ENCODE results near the gene FAM53B.

Gene FAM53B

DNA sequence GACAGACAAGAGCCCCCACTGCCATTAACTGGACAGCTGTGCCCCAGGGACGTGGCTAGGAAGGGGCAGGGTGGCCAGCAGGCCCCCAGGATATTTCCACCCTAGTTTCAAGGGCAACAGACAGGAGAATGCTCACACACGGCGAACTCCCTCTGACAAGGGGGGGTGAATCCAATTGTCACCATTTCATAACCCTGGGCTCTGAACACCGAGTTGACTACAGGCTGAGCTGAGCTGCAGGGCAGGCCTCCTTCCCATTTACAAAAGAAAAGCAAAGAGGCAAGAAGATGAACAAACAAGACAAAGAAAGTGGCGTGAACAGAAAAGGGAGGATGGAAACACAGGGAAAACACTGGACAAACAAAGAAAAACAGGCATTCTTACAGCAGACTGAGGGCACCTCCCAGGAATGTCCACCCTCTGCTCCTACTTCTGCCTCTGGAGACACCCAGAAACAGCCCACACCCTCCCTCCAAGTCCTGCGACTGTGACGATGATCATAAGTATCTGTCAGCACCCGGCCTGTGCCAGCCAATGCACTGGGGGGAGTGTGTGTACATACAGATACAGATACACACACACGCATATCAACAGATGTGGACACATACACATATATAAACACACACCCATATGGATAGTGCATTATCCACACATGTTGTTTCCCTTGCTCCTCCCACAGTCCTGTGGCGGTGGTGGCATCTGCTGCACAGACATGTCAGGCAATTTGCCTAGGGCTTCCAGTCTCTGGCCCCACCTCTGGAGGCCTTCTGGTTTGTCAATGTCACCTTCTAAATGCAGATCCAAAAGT, 66.2 kb downstream of the FAM53B start:
- no peak overlapping the region for H2BK120ac ChIP-seq (ENCODE audit: low read depth, low read length)
- H3K27me3 ChIP-seq (ENCODE audit: control insufficient read depth in 1 of 2, insufficient read depth in 1 of 2, low read length in 2 of 2): no peaks in the 10 kb centered on the region
- H3K4me1 ChIP-seq (ENCODE audit: control insufficient read depth, insufficient read depth, low read depth, low read length): peaks cover 4% of the 10 kb centered on the region
- H2BK15ac ChIP-seq (ENCODE audit: low read depth, poor library complexity, severe bottlenecking): no peak overlapping the region
- no peaks in the 10 kb centered on the region for H3K9me3 ChIP-seq (ENCODE audit: control insufficient read depth, low read length)
- peak overlapping the region in 1 of 2 experiments; percentile 30 for H3K14ac ChIP-seq (ENCODE audit: low read length in 2 of 2)
- H3K4me2 ChIP-seq (ENCODE audit: low read length, poor library complexity, severe bottlenecking): no peak overlapping the region
- WGBS: 90% methylated on average over 10 of the region's 10 CpGs
- no peak overlapping the region for H4K8ac ChIP-seq (ENCODE audit: low read length)
- no peak overlapping the region for H2AK5ac ChIP-seq (ENCODE audit: low read length, severe bottlenecking)
- H2BK12ac ChIP-seq (ENCODE audit: low read length in 2 of 2): no peak overlapping the region
- no peak overlapping the region for H3K27ac ChIP-seq (ENCODE audit: low read length, poor library complexity, severe bottlenecking)
- H3K18ac ChIP-seq (ENCODE audit: low read depth in 1 of 2, low read length in 2 of 2): no peak overlapping the region
- H4K91ac ChIP-seq (ENCODE audit: low read length): no peak overlapping the region
- H2BK5ac ChIP-seq (ENCODE audit: low read depth, low read length, poor library complexity, severe bottlenecking): no peak overlapping the region
- H3K36me3 ChIP-seq (ENCODE audit: control insufficient read depth in 1 of 2, insufficient read depth in 2 of 2, low read depth in 1 of 2, low read length in 2 of 2): peaks cover 12 to 44% of the 10 kb centered on the region in 2 experiments
- no peak overlapping the region for H3K23ac ChIP-seq (ENCODE audit: low read length in 2 of 2)
- peak overlapping the region; percentile 77 for H3K9ac ChIP-seq (ENCODE audit: low read length)
- H3K79me1 ChIP-seq (replicated peaks; ENCODE audit: low read length, poor library complexity, severe bottlenecking): peaks cover 61% of the 10 kb centered on the region
- peak overlapping the region in 1 of 2 experiments; percentile 7 for H3K4ac ChIP-seq (ENCODE audit: low read depth in 1 of 2, low read length in 2 of 2)
- H2AFZ ChIP-seq (ENCODE audit: low read depth, low read length): no peak overlapping the region
- peak overlapping the region in 1 of 2 experiments; percentile 27 for H3K4me3 ChIP-seq (ENCODE audit: insufficient read depth in 1 of 2, low read depth in 1 of 2, low read length in 2 of 2)
- no peak for DNase-seq

DNA sequence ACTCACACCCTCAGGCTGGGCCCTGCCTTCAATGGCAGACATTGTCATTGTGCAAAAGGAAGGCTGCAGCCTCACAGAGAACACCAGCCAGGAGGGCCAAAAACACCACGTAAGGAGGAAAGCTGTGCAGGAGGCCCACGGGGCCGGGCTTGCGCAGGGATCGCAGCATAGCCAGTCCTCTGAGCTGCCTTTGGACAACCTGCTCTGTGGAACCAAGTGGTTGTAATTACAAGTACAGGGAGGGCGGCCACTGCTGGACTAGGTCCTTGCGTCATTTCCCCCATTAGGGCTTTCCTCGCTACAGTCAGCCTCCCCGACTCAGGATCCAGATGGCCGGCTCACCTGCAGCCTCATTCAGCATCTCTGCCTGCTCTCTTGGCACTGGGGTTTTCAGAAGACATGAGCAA, 66.9 kb downstream of the FAM53B start:
- Histone ChIP-seq H3K18ac (ENCODE audit: low read depth in 1 of 2, low read length in 2 of 2) (no peak overlapping the region), H3K23ac (ENCODE audit: low read length in 2 of 2) (no peak overlapping the region), H2BK12ac (ENCODE audit: low read length in 2 of 2) (no peak overlapping the region), H3K14ac (ENCODE audit: low read length in 2 of 2) (peak overlapping the region in 1 of 2 experiments; percentile 23), H2BK15ac (ENCODE audit: low read depth, poor library complexity, severe bottlenecking) (no peak overlapping the region), H2AFZ (ENCODE audit: low read depth, low read length) (no peak overlapping the region), H3K36me3 (ENCODE audit: control insufficient read depth in 1 of 2, insufficient read depth in 2 of 2, low read depth in 1 of 2, low read length in 2 of 2) (peaks cover 11 to 44% of the 10 kb centered on the region in 2 experiments), H3K4ac (ENCODE audit: low read depth in 1 of 2, low read length in 2 of 2) (peak overlapping the region in 1 of 2 experiments; percentile 13), H3K79me1 (replicated peaks; ENCODE audit: low read length, poor library complexity, severe bottlenecking) (peaks cover 65% of the 10 kb centered on the region), H3K4me2 (ENCODE audit: low read length, poor library complexity, severe bottlenecking) (no peak overlapping the region), H2AK5ac (ENCODE audit: low read length, severe bottlenecking) (no peak overlapping the region), H4K8ac (ENCODE audit: low read length) (no peak overlapping the region), H2BK120ac (ENCODE audit: low read depth, low read length) (no peak overlapping the region), H3K9ac (ENCODE audit: low read length) (peak overlapping the region; percentile 77), H3K4me3 (ENCODE audit: insufficient read depth in 1 of 2, low read depth in 1 of 2, low read length in 2 of 2) (peak overlapping the region in 1 of 2 experiments; percentile 27), H2BK5ac (ENCODE audit: low read depth, low read length, poor library complexity, severe bottlenecking) (no peak overlapping the region), H3K9me3 (ENCODE audit: control insufficient read depth, low read length) (no peaks in the 10 kb centered on the region), H3K27ac (ENCODE audit: low read length, poor library complexity, severe bottlenecking) (no peak overlapping the region), H3K4me1 (ENCODE audit: control insufficient read depth, insufficient read depth, low read depth, low read length) (peaks cover 4% of the 10 kb centered on the region), H3K27me3 (ENCODE audit: control insufficient read depth in 1 of 2, insufficient read depth in 1 of 2, low read length in 2 of 2) (no peaks in the 10 kb centered on the region), H4K91ac (ENCODE audit: low read length) (no peak overlapping the region)
- WGBS: 92% methylated on average over 10 of the region's 10 CpGs
- no peak for DNase-seq

DNA sequence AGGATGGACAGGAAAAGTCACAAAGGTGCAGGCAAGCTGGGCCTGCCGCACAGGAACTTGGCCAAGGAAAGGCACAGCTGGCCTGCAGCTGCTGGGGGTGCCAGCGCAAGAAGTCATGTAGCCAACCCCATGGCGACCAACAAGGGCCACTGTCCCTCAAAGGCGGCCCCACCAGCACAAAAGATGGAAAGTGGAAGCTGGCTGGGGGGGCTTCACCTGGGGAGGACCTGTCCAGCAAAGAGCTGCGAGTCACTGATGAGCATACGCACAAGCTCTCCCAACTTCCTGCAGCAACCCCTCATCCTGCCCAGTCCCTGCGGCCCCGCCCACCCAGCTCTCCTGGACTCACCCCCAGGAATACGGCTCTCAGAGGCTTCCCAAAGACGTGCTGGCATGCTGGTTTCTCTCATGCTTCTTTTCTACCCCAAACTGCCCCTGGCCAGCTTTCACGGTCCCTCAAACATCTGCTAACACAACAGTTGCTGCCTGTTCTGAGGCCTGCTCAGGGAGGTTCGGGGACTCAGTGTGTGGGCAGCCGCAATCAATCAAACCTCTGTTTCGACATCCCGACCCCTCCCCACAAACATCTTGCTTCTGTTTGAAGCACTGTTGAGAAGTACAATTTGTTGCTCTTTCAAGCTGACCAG, 67.6 kb downstream of the FAM53B start:
- H3K9ac ChIP-seq (ENCODE audit: low read length): no peak overlapping the region
- WGBS: 73% methylated on average over 12 of the region's 15 CpGs

DNA sequence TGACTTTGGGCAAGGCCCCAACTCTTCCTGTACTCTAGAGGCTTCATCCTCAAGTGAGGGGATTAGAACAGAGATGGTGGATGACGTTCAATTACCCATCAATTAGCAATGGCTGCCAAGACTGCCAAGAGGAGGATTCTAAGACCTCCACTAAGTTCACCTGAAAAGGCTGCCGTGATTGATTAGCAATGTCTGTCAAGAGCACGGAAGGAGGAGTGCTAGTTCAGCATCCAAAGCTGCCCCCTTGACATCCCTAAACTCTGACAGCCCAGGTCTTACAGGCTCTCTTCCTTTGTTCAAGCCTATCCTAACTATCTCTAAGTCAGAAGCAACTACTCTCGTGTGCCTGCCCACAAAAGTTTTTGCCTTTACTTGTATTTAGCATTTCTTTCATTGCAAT, 68.4 kb downstream of the FAM53B start:
- H2BK5ac ChIP-seq (ENCODE audit: low read depth, low read length, poor library complexity, severe bottlenecking): no peak overlapping the region
- no peak overlapping the region for H4K8ac ChIP-seq (ENCODE audit: low read length)
- no peak for DNase-seq
- H3K36me3 ChIP-seq (ENCODE audit: control insufficient read depth in 1 of 2, insufficient read depth in 2 of 2, low read depth in 1 of 2, low read length in 2 of 2): peaks cover 0 to 43% of the 10 kb centered on the region in 2 experiments
- no peak overlapping the region for H2AFZ ChIP-seq (ENCODE audit: low read depth, low read length)
- H3K4ac ChIP-seq (ENCODE audit: low read depth in 1 of 2, low read length in 2 of 2): no peak overlapping the region
- no peak overlapping the region for H3K4me3 ChIP-seq (ENCODE audit: insufficient read depth in 1 of 2, low read depth in 1 of 2, low read length in 2 of 2)
- no peak overlapping the region for H3K14ac ChIP-seq (ENCODE audit: low read length in 2 of 2)
- H3K9ac ChIP-seq (ENCODE audit: low read length): no peak overlapping the region
- peaks cover 10% of the 10 kb centered on the region for H3K4me1 ChIP-seq (ENCODE audit: control insufficient read depth, insufficient read depth, low read depth, low read length)
- no peak overlapping the region for H3K4me2 ChIP-seq (ENCODE audit: low read length, poor library complexity, severe bottlenecking)
- WGBS: 97% methylated on average over 4 of the region's 4 CpGs
- H4K91ac ChIP-seq (ENCODE audit: low read length): no peak overlapping the region
- no peak overlapping the region for H2AK5ac ChIP-seq (ENCODE audit: low read length, severe bottlenecking)
- H3K27ac ChIP-seq (ENCODE audit: low read length, poor library complexity, severe bottlenecking): no peak overlapping the region
- no peak overlapping the region for H3K23ac ChIP-seq (ENCODE audit: low read length in 2 of 2)
- H2BK15ac ChIP-seq (ENCODE audit: low read depth, poor library complexity, severe bottlenecking): no peak overlapping the region
- no peak overlapping the region for H3K18ac ChIP-seq (ENCODE audit: low read depth in 1 of 2, low read length in 2 of 2)
- H3K79me1 ChIP-seq (replicated peaks; ENCODE audit: low read length, poor library complexity, severe bottlenecking): peaks cover 73% of the 10 kb centered on the region
- H3K9me3 ChIP-seq (ENCODE audit: control insufficient read depth, low read length): no peaks in the 10 kb centered on the region
- H2BK12ac ChIP-seq (ENCODE audit: low read length in 2 of 2): no peak overlapping the region
- H2BK120ac ChIP-seq (ENCODE audit: low read depth, low read length): no peak overlapping the region
- H3K27me3 ChIP-seq (ENCODE audit: control insufficient read depth in 1 of 2, insufficient read depth in 1 of 2, low read length in 2 of 2): no peaks in the 10 kb centered on the region

More for the DNA sequence above, 67.6 kb downstream of the FAM53B start:
- no peak overlapping the region for H2AFZ ChIP-seq (ENCODE audit: low read depth, low read length)
- H2BK5ac ChIP-seq (ENCODE audit: low read depth, low read length, poor library complexity, severe bottlenecking): no peak overlapping the region
- no peak overlapping the region for H2AK5ac ChIP-seq (ENCODE audit: low read length, severe bottlenecking)
- H2BK15ac ChIP-seq (ENCODE audit: low read depth, poor library complexity, severe bottlenecking): no peak overlapping the region
- H3K14ac ChIP-seq (ENCODE audit: low read length in 2 of 2): no peak overlapping the region
- no peak overlapping the region for H2BK120ac ChIP-seq (ENCODE audit: low read depth, low read length)
- H3K23ac ChIP-seq (ENCODE audit: low read length in 2 of 2): no peak overlapping the region
- H2BK12ac ChIP-seq (ENCODE audit: low read length in 2 of 2): peak overlapping the region in 1 of 2 experiments; percentile 18
- H3K4me2 ChIP-seq (ENCODE audit: low read length, poor library complexity, severe bottlenecking): no peak overlapping the region
- H3K4ac ChIP-seq (ENCODE audit: low read depth in 1 of 2, low read length in 2 of 2): no peak overlapping the region
- DNase-seq: no peak
- no peak overlapping the region for H3K27ac ChIP-seq (ENCODE audit: low read length, poor library complexity, severe bottlenecking)
- no peak overlapping the region for H4K8ac ChIP-seq (ENCODE audit: low read length)
- peaks cover 4 to 42% of the 10 kb centered on the region in 2 experiments for H3K36me3 ChIP-seq (ENCODE audit: control insufficient read depth in 1 of 2, insufficient read depth in 2 of 2, low read depth in 1 of 2, low read length in 2 of 2)
- H3K79me1 ChIP-seq (replicated peaks; ENCODE audit: low read length, poor library complexity, severe bottlenecking): peaks cover 67% of the 10 kb centered on the region
- H3K27me3 ChIP-seq (ENCODE audit: control insufficient read depth in 1 of 2, insufficient read depth in 1 of 2, low read length in 2 of 2): no peaks in the 10 kb centered on the region
- H3K9me3 ChIP-seq (ENCODE audit: control insufficient read depth, low read length): no peaks in the 10 kb centered on the region
- H3K18ac ChIP-seq (ENCODE audit: low read depth in 1 of 2, low read length in 2 of 2): no peak overlapping the region
- H4K91ac ChIP-seq (ENCODE audit: low read length): no peak overlapping the region
- no peak overlapping the region for H3K4me3 ChIP-seq (ENCODE audit: insufficient read depth in 1 of 2, low read depth in 1 of 2, low read length in 2 of 2)
- H3K4me1 ChIP-seq (ENCODE audit: control insufficient read depth, insufficient read depth, low read depth, low read length): peaks cover 7% of the 10 kb centered on the region
